ENCODE measurements around the gene CNBD2. TPM values are rescaled to one million over a fixed set of nuclear protein-coding genes. Genes with fewer than 3 reads are reported as not detected.
"Not testable (repeated sequence)": the region's sequence is repeated elsewhere in the genome, so short reads cannot be mapped to it uniquely, and the experiment has no call there.

CNBD2 gene
- total RNA-seq, 2 donors from 2014 or later: 11.7 to 16.6 TPM

GRCh38 chr20:36043892-36044515 is 75.6 kb downstream of the CNBD2 start:
- ATAC-seq (no peak), DNase-seq (no peak)
- Mint-ChIP-seq H3K27ac (no peak overlapping the region), H3K4me1 (peaks cover 30% of the 10 kb centered on the region), H3K36me3 (ENCODE audit: low read depth) (no peaks in the 10 kb centered on the region), H3K4me3 (no peak overlapping the region), H3K27me3 (no peaks in the 10 kb centered on the region)
- H3K9me3 ChIP-seq (ENCODE audit: control insufficient read depth, low read length, poor library complexity, severe bottlenecking): no peaks in the 10 kb centered on the region

GRCh38 chr20:36045373-36045714 is 77.0 kb downstream of the CNBD2 start:
- no peaks in the 10 kb centered on the region for H3K9me3 ChIP-seq (ENCODE audit: control insufficient read depth, low read length, poor library complexity, severe bottlenecking)
- no peaks in the 10 kb centered on the region for H3K36me3 Mint-ChIP-seq (ENCODE audit: low read depth)
- no peak overlapping the region for H3K27ac Mint-ChIP-seq
- DNase-seq (no peak), ATAC-seq (no peak)
- peaks cover 38% of the 10 kb centered on the region for H3K4me1 Mint-ChIP-seq
- no peaks in the 10 kb centered on the region for H3K27me3 Mint-ChIP-seq
- H3K4me3 Mint-ChIP-seq: peak overlapping the region; percentile 4

- peaks cover 42% of the 10 kb centered on the region for H3K4me1 Mint-ChIP-seq
- ATAC-seq; H3K27me3 Mint-ChIP-seq; H3K9me3 ChIP-seq (ENCODE audit: control insufficient read depth, low read length, poor library complexity, severe bottlenecking); H3K36me3 Mint-ChIP-seq (ENCODE audit: low read depth); DNase-seq: not testable (repeated sequence)
- H3K4me3 Mint-ChIP-seq: peak overlapping the region; percentile 61
- H3K27ac Mint-ChIP-seq: peak overlapping the region; percentile 21
These were observed 77.8 kb downstream of the CNBD2 start for GRCh38 chr20:36046073-36046798.

- H3K27me3 Mint-ChIP-seq; H3K36me3 Mint-ChIP-seq (ENCODE audit: low read depth); DNase-seq; ATAC-seq; H3K9me3 ChIP-seq (ENCODE audit: control insufficient read depth, low read length, poor library complexity, severe bottlenecking): not testable (repeated sequence)
- Mint-ChIP-seq H3K27ac (peak overlapping the region; percentile 93), H3K4me3 (peak overlapping the region; percentile 93), H3K4me1 (peaks cover 47% of the 10 kb centered on the region)
These were observed 81.0 kb downstream of the CNBD2 start for GRCh38 chr20:36049408-36049807.

- H3K36me3 Mint-ChIP-seq (ENCODE audit: low read depth): peaks cover 3% of the 10 kb centered on the region
- DNase-seq (peak; percentile 62 to 71 (median 68)), ATAC-seq (peak; percentile 94)
- H3K9me3 ChIP-seq (ENCODE audit: control insufficient read depth, low read length, poor library complexity, severe bottlenecking): no peaks in the 10 kb centered on the region
- H3K27ac Mint-ChIP-seq: peak overlapping the region; percentile 93
- peak overlapping the region; percentile 93 for H3K4me3 Mint-ChIP-seq
- peaks cover 16% of the 10 kb centered on the region for H3K27me3 Mint-ChIP-seq
- H3K4me1 Mint-ChIP-seq: peaks cover 49% of the 10 kb centered on the region
These were observed 82.3 kb downstream of the CNBD2 start for GRCh38 chr20:36050436-36051317.

- H3K36me3 Mint-ChIP-seq (ENCODE audit: low read depth): peaks cover 3% of the 10 kb centered on the region
- DNase-seq: no peak
- peaks cover 17% of the 10 kb centered on the region for H3K27me3 Mint-ChIP-seq
- H3K4me1 Mint-ChIP-seq: peaks cover 45% of the 10 kb centered on the region
- no peaks in the 10 kb centered on the region for H3K9me3 ChIP-seq (ENCODE audit: control insufficient read depth, low read length, poor library complexity, severe bottlenecking)
- H3K27ac Mint-ChIP-seq: peak overlapping the region; percentile 93
- H3K4me3 Mint-ChIP-seq: peak overlapping the region; percentile 93
- ATAC-seq: no peak
These were observed 83.1 kb downstream of the CNBD2 start for GRCh38 chr20:36051318-36052116.

- peaks cover 3% of the 10 kb centered on the region for H3K36me3 Mint-ChIP-seq (ENCODE audit: low read depth)
- peak overlapping the region; percentile 93 for H3K27ac Mint-ChIP-seq
- peak overlapping the region; percentile 93 for H3K4me3 Mint-ChIP-seq
- peaks cover 41% of the 10 kb centered on the region for H3K4me1 Mint-ChIP-seq
- DNase-seq (no peak), ATAC-seq (no peak)
- H3K9me3 ChIP-seq (ENCODE audit: control insufficient read depth, low read length, poor library complexity, severe bottlenecking): no peaks in the 10 kb centered on the region
- peaks cover 17% of the 10 kb centered on the region for H3K27me3 Mint-ChIP-seq
These were observed 83.7 kb downstream of the CNBD2 start for GRCh38 chr20:36052117-36052513.

- Mint-ChIP-seq H3K27me3 (peaks cover 17% of the 10 kb centered on the region), H3K4me1 (peaks cover 29% of the 10 kb centered on the region)
- not testable (repeated sequence) for DNase-seq; H3K9me3 ChIP-seq (ENCODE audit: control insufficient read depth, low read length, poor library complexity, severe bottlenecking); ATAC-seq; H3K4me3 Mint-ChIP-seq; H3K36me3 Mint-ChIP-seq (ENCODE audit: low read depth); H3K27ac Mint-ChIP-seq
These were observed 85.6 kb downstream of the CNBD2 start for GRCh38 chr20:36053863-36054518.

GRCh38 chr20:36055145-36055544 is 86.8 kb downstream of the CNBD2 start:
- no peak overlapping the region for H3K27ac Mint-ChIP-seq
- ATAC-seq (no peak), DNase-seq (no peak)
- H3K4me1 Mint-ChIP-seq: peaks cover 20% of the 10 kb centered on the region
- H3K27me3 Mint-ChIP-seq: peaks cover 17% of the 10 kb centered on the region
- H3K9me3 ChIP-seq (ENCODE audit: control insufficient read depth, low read length, poor library complexity, severe bottlenecking): no peaks in the 10 kb centered on the region
- H3K36me3 Mint-ChIP-seq (ENCODE audit: low read depth): peaks cover 3% of the 10 kb centered on the region
- no peak overlapping the region for H3K4me3 Mint-ChIP-seq

- Mint-ChIP-seq H3K36me3 (ENCODE audit: low read depth) (no peaks in the 10 kb centered on the region), H3K27ac (no peak overlapping the region), H3K4me1 (no peaks in the 10 kb centered on the region), H3K4me3 (no peak overlapping the region), H3K27me3 (peaks cover 2% of the 10 kb centered on the region)
- H3K9me3 ChIP-seq (ENCODE audit: control insufficient read depth, low read length, poor library complexity, severe bottlenecking): no peaks in the 10 kb centered on the region
- ATAC-seq: no peak
- no peak for DNase-seq
These were observed 92.3 kb downstream of the CNBD2 start for GRCh38 chr20:36060676-36061075.

GRCh38 chr20:36061754-36062153 is 93.4 kb downstream of the CNBD2 start:
- ATAC-seq (no peak), DNase-seq (no peak)
- Mint-ChIP-seq H3K27me3 (no peaks in the 10 kb centered on the region), H3K4me1 (no peaks in the 10 kb centered on the region), H3K4me3 (no peak overlapping the region), H3K27ac (no peak overlapping the region), H3K36me3 (ENCODE audit: low read depth) (no peaks in the 10 kb centered on the region)
- H3K9me3 ChIP-seq (ENCODE audit: control insufficient read depth, low read length, poor library complexity, severe bottlenecking): no peaks in the 10 kb centered on the region

- peak overlapping the region; percentile 33 for H3K4me3 Mint-ChIP-seq
- ATAC-seq (no peak), DNase-seq (no peak)
- H3K27ac Mint-ChIP-seq: no peak overlapping the region
- H3K4me1 Mint-ChIP-seq: no peaks in the 10 kb centered on the region
- H3K27me3 Mint-ChIP-seq: no peaks in the 10 kb centered on the region
- no peaks in the 10 kb centered on the region for H3K36me3 Mint-ChIP-seq (ENCODE audit: low read depth)
- H3K9me3 ChIP-seq (ENCODE audit: control insufficient read depth, low read length, poor library complexity, severe bottlenecking): no peaks in the 10 kb centered on the region
These were observed 94.4 kb downstream of the CNBD2 start for GRCh38 chr20:36062799-36063198.

Measured in T-helper 17 cell (primary cell).